ENCODE measurements around the gene IFNAR2.
"Not testable (repeated sequence)": the region's sequence is repeated elsewhere in the genome, so short reads cannot be mapped to it uniquely, and the experiment has no call there.

The IFNAR2 gene

GRCh38 chr21:33245289-33245918, 15.7 kb downstream of the IFNAR2 start:
- DNase-seq = no peak

DNA sequence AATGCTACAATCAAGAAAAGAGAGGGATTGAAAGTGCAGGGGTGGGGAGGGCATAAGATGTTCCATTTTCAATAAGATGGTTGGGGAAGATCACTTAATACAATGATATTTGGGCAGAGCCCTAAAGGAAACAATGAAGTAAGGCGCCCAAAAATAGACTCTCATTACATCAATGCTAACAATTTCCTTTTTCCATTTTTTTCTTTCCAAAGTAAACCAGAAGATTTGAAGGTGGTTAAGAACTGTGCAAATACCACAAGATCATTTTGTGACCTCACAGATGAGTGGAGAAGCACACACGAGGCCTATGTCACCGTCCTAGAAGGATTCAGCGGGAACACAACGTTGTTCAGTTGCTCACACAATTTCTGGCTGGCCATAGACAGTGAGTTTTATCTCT, 16.8 kb downstream of the IFNAR2 start:
- DNase-seq = no peak

DNA sequence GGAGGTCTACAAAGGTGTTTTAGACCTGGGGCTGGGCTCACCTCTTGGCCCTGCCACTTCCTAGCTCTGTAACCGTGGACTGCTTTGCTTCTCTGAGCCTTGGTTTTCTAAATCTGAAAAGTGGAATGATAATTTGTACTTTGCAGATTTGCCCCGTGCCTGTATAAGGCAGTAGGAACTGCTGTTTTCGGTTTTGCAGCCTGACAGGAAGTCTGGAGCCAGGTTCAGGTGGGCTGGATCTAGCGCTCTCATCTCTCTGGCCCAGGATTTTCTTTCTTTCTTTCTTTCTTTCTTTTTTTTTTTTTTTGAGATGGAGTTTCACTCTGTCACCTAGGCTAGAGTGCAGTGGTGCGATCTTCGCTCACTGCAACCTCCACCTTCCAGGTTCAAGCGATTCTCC, 17.2 kb downstream of the IFNAR2 start:
- DNase-seq = no peak

DNA sequence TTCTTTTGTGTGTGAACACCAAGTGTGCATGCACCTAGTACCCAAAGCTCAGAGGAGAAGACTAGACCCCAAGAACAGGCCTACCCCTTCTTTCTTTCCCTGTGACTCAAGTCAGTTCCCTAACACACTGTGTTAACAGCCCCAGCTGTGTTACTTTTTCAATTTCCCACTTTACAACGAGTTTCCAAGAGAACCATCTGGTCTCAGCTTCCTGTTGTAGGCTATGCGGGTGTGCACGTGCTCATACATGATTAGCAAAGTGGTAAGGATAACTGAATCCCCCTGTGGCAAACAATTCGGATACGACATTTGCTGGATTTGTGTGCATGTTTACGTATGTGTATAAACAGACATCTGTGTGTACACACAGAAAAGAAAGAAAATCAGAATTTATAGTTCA, 17.9 kb downstream of the IFNAR2 start:
- no peak for DNase-seq

DNA sequence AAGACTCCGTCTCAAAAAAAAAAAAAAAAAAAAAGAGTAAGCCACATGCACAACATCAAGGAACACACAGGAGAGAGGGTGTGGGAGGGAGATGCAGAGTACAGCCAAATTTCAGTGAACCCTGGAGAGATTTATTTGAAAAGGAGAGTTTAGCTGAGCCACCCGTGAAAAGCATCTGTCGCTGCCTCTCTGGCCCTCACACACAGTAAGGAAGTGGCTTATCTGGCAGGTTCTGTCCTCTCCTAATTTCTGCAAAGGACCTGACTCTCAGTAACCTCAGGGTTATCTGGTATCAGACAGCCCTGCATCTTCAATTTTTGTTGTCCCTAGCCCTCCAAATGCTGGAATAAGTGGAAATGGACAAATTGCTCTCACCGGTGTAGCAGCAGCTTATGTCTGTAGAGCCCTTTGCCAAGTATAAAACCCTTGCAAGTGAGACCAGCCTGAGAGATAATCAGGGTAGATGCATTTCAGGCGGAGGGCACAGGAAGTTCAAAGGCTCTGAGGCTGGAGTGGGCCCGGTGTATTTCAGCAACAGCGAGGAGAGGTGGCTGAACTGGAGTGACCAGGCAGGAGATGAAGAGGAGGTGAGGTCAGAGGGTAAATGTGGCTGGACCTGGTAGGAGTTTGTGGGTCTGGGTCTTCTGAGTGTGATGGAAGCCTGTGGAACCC, 19.7 kb downstream of the IFNAR2 start:
- DNase-seq = no peak

DNA sequence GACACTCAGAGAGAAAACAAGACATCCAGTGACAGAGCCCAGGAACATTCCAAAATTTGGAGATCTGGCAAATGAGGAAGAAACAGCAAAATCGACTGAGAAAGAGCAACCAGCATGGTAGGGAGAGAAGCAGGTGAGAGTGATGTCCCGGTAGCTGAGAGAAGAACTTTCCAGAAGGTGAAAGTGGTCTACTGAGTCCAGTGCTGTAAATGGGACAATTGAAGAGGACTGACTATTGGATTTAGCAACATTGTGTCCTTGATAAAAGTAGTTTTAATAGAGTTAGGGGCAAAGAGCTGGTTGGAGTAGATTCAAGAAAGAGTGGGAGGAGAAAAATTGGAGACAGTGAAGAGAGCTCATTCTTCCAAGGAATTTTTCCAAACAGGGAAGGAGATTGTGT, 21.4 kb downstream of the IFNAR2 start:
- no peak for DNase-seq

- DNase-seq = not testable (repeated sequence)
Measured at GRCh38 chr21:33253382-33253781, 23.6 kb downstream of the IFNAR2 start.

DNA sequence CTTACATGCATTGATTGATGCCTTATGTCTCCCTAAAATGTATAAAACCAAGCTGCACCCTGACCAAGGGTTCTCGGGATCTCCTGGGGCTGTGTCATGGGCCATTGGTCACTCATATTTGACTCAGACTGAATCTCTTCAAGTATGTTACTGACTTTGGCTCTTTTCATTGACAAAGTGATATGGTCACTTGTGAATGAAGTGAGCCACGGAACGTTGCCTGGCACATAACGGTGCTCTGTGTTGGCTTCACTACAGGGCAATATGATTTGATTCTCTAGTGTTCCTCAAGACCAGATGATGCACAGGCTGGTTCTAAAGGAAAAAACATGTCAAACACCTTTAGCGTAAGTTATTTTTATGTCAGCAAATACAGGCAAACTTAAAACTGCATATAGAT, 25.0 kb downstream of the IFNAR2 start:
- no peak for DNase-seq

GRCh38 chr21:33255404-33255803, 25.7 kb downstream of the IFNAR2 start:
- DNase-seq = no peak

DNA sequence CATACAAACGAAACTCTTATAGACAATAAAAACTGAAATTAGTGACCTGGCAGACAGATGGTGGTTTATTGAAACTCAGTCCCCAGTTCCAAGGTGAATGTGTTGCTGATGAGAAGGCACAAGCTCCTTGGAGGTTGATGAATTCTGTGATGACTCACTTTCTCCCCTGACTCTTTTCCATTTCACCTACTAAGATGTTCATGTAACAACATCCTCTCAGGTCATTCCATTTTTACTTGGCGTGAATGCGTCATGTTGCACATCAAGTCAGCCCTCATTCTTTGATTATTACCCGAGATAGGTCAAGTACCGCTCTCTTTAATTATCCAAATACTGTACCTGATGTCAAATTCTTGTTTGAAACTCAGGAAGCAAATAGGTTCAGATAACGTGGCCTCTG, 26.3 kb downstream of the IFNAR2 start:
- DNase-seq = no peak

GRCh38 chr21:33257094-33257803, 27.5 kb downstream of the IFNAR2 start:
- DNase-seq = no peak

GRCh38 chr21:33258475-33258874, 28.7 kb downstream of the IFNAR2 start:
- DNase-seq = no peak

DNA sequence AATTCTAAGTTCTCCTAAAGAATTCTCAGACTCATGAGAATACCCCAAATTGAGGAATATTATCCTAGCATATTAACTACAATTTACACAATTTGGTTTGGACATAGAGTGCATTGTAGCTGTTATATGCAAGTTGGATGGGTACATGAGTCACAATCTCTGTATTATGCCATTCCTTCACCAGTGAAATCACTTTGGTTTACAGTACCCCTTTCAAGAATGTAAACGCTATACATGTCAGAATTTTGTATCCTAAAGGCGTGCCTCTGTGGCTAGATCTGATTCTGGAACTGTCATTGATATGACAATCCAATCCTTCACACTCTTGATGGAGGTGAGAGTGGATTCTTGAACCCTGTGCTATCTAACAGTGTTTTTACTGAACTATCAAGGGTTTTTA, 29.7 kb downstream of the IFNAR2 start:
- DNase-seq = no peak

DNA sequence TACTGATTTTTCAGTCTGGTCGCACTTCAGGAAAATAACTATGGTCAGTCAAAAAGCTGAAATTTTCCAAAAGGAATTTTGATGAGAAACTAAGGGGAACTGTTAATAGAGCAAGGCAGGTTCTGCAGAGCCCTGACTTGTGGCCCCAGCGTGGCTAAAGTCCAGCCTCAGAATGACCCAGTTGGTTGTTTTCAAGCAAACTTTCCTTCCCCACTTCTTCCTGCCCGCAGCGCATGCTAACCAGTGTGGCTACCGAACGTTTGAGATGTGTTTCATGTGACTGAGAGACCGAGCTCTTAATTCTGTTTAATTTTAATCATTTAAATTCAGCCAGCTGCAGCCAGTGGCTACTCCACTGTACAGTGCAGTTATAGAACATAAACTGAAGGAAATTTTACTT, 30.3 kb downstream of the IFNAR2 start:
- no peak for DNase-seq

- DNase-seq = no peak
Measured at GRCh38 chr21:33261635-33262034, 31.9 kb downstream of the IFNAR2 start.

DNA sequence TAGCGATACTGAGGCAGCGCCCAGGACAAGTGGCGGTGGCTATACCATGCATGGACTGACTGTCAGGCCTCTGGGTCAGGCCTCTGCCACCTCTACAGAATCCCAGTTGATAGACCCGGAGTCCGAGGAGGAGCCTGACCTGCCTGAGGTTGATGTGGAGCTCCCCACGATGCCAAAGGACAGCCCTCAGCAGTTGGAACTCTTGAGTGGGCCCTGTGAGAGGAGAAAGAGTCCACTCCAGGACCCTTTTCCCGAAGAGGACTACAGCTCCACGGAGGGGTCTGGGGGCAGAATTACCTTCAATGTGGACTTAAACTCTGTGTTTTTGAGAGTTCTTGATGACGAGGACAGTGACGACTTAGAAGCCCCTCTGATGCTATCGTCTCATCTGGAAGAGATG, 33.2 kb downstream of the IFNAR2 start:
- DNase-seq = no peak

- DNase-seq = no peak
Measured at GRCh38 chr21:33264561-33264960, 34.8 kb downstream of the IFNAR2 start.

- DNase-seq = peak; percentile 52
Measured at GRCh38 chr21:33265664-33266049, 35.9 kb downstream of the IFNAR2 start.

DNA sequence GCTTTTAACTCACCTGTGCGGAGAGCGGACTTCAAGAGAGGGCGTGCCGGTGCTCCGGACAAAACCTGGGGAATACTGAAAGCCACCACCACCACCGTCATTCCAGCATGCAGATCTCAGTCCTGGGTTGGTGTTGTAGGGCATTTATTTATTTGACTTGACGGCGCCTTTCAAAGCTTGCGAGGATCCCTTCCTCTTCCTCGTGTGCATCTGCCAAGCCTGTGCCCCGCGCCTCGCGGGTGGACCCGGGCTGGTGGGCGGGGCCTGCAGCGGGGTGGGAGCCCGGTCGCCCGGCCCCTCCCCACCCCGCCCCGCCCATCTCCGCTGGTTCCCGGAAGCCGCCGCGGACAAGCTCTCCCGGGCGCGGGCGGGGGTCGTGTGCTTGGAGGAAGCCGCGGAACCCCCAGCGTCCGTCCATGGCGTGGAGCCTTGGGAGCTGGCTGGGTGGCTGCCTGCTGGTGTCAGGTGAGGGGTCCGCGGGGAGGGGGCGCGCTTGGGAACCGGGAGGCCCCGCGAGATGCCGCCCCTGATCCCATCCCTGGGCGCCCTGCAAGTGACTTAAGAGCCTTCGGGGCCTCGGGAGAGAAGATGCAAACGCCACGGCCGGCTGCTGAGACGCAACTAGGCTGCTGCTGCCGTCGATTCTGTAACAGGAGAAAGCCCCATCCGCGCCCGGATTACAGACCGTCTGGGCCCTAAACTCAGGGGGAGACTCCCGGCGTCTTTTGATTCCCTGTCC, 36.5 kb downstream of the IFNAR2 start, which contains the start of gene IL10RB:
Gene IL10RB, plus strand, starts transcription at position 318 of the 739 bp plus-strand sequence. Its CDS starts 99 bp downstream, at position 417.
- DNase-seq = peak; percentile 78

- peak; percentile 44 for DNase-seq
Measured at GRCh38 chr21:33266789-33267135, 37.0 kb downstream of the IFNAR2 start.

DNA sequence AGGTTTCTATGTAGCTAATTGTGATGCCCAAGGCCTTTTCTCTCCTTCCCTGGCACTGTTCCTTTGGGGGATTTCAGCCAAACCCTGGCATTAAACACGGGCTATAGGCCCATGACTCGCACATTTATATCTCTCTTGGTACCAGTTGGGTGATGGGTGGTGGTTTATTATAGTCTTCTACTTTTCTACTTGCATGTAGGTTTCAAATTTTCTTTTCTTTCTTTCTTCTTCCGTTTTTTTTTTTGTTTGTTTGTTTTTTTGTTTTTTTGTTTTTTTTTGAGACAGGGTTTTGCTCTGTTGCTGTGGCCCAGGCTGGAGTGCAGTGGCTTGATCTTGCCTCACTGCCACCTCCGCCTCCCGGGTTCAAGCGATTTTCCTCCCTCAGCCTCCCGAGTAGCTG, 37.5 kb downstream of the IFNAR2 start:
- DNase-seq = no peak

DNA sequence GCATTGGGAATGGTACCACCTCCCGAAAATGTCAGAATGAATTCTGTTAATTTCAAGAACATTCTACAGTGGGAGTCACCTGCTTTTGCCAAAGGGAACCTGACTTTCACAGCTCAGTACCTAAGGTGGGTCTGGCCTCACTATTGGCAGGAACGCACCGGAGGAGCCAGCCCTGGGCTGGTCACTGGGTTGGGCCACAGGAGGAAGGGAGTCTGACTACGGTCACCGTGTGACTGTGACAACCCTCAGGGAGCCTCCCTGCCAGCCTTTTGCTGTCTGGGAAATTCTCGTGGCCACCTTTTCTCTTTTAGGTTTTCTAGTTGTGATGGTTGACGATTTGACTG, 38.6 kb downstream of the IFNAR2 start:
- no peak for DNase-seq

DNA sequence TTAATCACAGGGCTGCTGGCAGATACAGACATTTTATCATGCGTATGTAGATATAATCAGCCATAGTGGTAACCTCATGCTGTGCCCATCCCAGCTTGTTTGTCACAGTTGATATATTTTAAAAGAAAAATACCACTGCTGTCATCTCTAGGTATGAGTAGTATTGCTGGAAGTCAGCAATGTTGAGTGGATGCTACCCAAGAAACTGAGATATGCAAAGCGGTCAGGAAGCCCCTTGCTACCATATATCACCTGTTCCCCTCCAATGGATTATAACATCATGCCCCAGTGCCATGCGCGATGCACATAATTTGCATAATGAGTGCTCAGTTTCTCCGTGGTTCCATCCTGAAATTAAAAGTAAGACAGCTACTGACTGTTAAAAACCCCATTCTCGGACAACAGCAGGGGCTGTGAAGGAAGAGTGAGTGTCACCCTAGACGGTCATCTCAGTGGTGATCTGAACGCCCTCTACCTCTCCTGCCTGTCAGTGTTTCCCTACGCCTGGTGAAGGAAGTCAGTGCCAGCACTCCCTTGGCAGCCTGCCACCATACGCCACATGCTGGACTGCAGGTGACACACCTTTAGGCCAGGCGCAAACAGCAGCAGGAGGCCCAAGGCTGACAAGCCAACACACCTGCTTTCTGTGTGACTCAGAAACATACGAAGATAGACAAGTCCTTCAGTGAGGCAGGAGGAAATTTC, 39.2 kb downstream of the IFNAR2 start:
- DNase-seq = peak; percentile 37
